Fibroblast of pulmonary artery (primary cell): ENCODE measurements around the gene KREMEN1.
"Not testable (repeated sequence)": the region's sequence is repeated elsewhere in the genome, so short reads cannot be mapped to it uniquely, and the experiment has no call there.

Source experiments
- DNase-seq: peaks from one replicate; pipeline ENCODE4 v3.0.0-alpha.2; 2010; ENCODE audit warnings: low read depth
- H3K4me3 ChIP-seq: replicated peaks from 2 replicates; pipeline ENCODE4 v1.5.1; 2011; ENCODE audit warnings: low read depth, mild to moderate bottlenecking, control low read depth, low read length, moderate library complexity
- TF ChIP-seq, protein P1 (sequence below): IDR thresholded peaks from 2 replicates; pipeline ENCODE4 v1.5.1; 2011; ENCODE audit warnings: mild to moderate bottlenecking, control low read depth, low read length, inconsistent platforms; ENCODE audit errors: missing control alignments

KREMEN1 gene

DNA sequence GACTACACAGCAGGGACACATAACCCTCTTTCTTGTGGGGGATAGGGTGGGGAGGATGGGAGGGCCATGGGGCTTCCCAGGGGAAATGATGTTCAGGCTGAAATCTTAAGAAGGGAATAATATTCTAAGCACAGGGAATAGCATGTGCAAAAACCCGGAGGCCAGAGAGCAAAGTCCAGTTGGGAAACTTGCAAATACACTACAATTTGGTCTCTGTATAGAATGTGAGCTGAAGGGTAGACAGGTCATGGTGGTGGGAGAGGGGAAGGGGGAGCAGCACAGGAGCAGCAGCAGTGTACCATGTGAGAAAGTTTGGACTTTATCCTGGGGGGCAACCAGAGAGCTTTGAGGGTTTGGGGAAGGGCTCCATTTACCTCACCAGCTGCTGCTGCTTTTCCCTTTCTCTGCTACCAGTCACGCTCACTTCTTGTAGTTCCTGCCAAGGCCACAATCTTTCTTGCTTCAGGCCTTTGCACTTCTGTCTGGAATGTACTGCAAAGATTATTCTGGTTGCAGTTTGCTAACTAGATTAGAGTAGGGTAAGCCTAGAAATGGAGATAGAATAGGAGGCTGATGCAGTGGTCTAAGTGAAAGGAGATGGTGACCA, 43.0 kb downstream of the KREMEN1 start:
- DNase-seq = no peak
- no peak overlapping the region for H3K4me3 ChIP-seq
- TF ChIP-seq, protein P1, sequence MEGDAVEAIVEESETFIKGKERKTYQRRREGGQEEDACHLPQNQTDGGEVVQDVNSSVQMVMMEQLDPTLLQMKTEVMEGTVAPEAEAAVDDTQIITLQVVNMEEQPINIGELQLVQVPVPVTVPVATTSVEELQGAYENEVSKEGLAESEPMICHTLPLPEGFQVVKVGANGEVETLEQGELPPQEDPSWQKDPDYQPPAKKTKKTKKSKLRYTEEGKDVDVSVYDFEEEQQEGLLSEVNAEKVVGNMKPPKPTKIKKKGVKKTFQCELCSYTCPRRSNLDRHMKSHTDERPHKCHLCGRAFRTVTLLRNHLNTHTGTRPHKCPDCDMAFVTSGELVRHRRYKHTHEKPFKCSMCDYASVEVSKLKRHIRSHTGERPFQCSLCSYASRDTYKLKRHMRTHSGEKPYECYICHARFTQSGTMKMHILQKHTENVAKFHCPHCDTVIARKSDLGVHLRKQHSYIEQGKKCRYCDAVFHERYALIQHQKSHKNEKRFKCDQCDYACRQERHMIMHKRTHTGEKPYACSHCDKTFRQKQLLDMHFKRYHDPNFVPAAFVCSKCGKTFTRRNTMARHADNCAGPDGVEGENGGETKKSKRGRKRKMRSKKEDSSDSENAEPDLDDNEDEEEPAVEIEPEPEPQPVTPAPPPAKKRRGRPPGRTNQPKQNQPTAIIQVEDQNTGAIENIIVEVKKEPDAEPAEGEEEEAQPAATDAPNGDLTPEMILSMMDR = no peak

- TF ChIP-seq, protein P1 = no peak
- no peak overlapping the region for H3K4me3 ChIP-seq
- no peak for DNase-seq
Observed at GRCh38 chr22:29116397-29117123, 43.7 kb downstream of the KREMEN1 start.

DNA sequence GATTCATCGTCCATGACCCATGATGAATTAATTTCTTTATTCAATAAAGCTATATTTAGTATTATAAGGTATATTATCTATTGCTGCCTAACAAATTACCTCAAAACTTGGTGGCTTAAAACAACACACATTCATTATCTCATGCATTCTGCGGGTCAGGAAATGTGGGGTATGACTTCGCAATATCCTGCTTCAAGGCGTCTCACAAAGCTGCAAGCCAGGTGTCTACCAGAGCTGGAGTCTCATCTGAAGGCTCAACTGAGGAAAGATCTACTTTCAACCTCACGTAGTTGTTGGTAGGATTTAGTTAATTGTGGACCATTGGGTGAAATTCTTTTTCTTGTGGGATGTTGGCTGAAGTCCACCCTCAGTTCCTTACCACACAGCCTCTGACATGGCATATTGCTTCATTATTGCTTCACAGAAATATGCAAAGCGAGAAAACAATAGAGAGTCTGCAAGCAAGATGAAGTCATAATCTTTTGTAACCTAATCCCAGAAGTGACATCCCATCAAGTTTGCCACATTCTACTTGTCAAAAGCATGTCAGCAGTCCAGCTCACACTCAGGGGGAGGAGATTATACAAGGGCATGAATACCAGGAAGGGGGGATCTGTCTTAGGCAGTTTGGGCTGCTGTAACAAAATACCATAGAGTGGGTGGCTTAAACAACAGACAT, 45.1 kb downstream of the KREMEN1 start:
- TF ChIP-seq, protein P1 = no peak
- peak; percentile 94 for DNase-seq
- H3K4me3 ChIP-seq = no peak overlapping the region

DNA sequence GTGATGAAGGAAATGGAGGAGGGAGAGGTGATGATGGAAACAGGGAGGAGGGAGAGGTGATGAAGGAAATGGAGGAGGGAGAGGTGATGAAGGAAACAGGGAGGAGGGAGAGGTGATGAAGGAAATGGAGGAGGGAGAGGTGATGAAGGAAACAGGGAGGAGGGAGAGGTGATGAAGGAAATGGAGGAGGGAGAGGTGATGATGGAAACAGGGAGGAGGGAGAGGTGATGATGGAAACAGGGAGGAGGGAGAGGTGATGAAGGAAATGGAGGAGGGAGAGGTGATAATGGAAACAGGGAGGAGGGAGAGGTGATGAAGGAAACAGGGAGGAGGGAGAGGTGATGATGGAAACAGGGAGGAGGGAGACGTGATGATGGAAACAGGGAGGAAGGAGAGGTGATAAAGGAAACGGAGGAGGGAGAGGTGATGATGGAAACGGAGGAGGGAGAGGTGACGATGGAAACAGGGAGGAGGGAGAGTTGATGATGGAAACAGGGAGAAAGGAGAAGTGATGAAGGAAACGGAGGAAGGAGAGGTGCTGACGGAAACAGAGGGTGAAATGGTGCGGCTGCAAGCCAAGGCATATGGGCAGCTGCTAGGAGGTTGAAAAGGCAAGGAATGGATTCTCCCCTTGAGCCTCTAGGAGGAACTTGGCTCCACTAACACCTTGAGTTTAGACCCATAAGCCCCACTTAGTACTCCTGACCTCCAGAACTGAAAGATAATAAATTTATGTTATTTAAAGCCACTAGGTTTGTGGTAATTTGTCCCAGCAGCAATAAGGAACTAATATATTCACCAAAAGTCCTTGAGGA, 47.5 kb downstream of the KREMEN1 start:
- DNase-seq, H3K4me3 ChIP-seq: not testable (repeated sequence)

- H3K4me3 ChIP-seq = no peak overlapping the region
- TF ChIP-seq, protein P1 = no peak
- DNase-seq = peak; percentile 76
Observed at GRCh38 chr22:29121124-29121523, 48.3 kb downstream of the KREMEN1 start.

DNA sequence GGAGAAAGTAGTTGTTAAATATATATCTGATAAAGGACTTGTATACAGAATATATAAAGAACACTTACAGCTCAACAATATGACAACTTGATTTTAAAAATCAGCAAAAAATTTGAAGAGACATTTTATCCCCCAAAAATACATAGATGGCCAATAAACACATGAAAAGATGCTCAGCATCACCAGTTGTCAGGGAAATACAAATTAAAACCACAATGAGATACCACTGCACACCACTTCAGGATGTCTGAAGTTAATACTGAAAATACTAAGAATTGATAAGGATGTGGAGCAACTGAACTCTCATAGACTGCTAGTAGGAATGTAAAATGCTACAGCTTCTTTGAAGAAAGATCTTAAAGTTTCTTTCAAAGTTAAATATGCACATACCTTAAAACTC, 49.2 kb downstream of the KREMEN1 start:
- TF ChIP-seq, protein P1 = no peak
- H3K4me3 ChIP-seq = no peak overlapping the region
- no peak for DNase-seq
